Mesothelial cell of epicardium (in vitro differentiated cells): ENCODE results near the gene BMERB1. TPM values are rescaled to one million over a fixed set of nuclear protein-coding genes. Genes with fewer than 3 reads are reported as not detected.
"Not testable (repeated sequence)": the region's sequence is repeated elsewhere in the genome, so short reads cannot be mapped to it uniquely, and the experiment has no call there.

Experiments used
- DNase-seq, 2 experiments: peaks; one replicate each; pipeline ENCODE4 v3.0.0; 2021; ENCODE audit warnings: low spot score in 2 of 2; ENCODE audit not compliant: unreplicated experiment in 2 of 2
- H3K27ac Mint-ChIP-seq: 2 replicates; pipeline ENCODE4 v1.8.0; 2021; ENCODE audit warnings: mixed read lengths
- H3K27me3 Mint-ChIP-seq: 2 replicates; pipeline ENCODE4 v1.8.0; 2021; ENCODE audit warnings: low read depth, mixed read lengths
- H3K36me3 Mint-ChIP-seq: 2 replicates; pipeline ENCODE4 v1.8.0; 2021; ENCODE audit warnings: mixed read lengths
- H3K4me1 Mint-ChIP-seq: 2 replicates; pipeline ENCODE4 v1.8.0; 2021; ENCODE audit warnings: mixed read lengths
- H3K4me3 Mint-ChIP-seq: 2 replicates; pipeline ENCODE4 v1.8.0; 2021; ENCODE audit warnings: mild to moderate bottlenecking, moderate library complexity, mixed read lengths
- H3K9me3 Mint-ChIP-seq: 2 replicates; pipeline ENCODE4 v1.8.0; 2021; ENCODE audit warnings: mixed read lengths
- total RNA-seq: library from RNA; stranded (reverse); gene quantifications from 3 replicates; pipeline ENCODE4 v1.2.1, GENCODE V29; 2021
- TF ChIP-seq, protein P1 (sequence below): fragments of 200-600 bp; sonication (generic); IDR thresholded peaks from one replicate; pipeline ENCODE4 v1.5.0; 2021; ENCODE audit warnings: antibody characterized with exemption; ENCODE audit not compliant: unreplicated experiment

Gene BMERB1
- total RNA-seq, 1 donor from 2014 or later, result 3.9 TPM

DNA sequence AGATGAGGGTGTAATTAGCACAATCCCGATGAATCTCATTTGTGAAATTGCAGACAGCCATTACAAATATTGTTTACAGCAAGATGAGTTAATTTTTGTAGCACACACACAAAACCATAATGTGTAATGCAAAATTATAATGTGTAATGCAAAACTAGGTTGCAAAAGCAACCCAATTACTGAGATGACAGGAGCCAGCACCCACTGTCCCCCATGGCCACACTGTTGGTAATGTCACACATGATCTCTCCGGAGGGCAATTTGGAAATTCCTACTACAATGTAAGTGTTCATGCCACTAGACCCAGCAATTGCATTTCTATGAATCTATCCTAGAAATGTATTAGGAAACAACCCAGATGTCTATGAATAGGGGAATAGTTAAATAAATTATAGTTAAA lies 131.7 kb downstream of the BMERB1 start:
- Mint-ChIP-seq H3K27ac (no peak overlapping the region), H3K27me3 (no peaks in the 10 kb centered on the region), H3K4me1 (no peaks in the 10 kb centered on the region), H3K4me3 (no peak overlapping the region), H3K36me3 (no peaks in the 10 kb centered on the region), H3K9me3 (no peaks in the 10 kb centered on the region)
- TF ChIP-seq, protein P1, sequence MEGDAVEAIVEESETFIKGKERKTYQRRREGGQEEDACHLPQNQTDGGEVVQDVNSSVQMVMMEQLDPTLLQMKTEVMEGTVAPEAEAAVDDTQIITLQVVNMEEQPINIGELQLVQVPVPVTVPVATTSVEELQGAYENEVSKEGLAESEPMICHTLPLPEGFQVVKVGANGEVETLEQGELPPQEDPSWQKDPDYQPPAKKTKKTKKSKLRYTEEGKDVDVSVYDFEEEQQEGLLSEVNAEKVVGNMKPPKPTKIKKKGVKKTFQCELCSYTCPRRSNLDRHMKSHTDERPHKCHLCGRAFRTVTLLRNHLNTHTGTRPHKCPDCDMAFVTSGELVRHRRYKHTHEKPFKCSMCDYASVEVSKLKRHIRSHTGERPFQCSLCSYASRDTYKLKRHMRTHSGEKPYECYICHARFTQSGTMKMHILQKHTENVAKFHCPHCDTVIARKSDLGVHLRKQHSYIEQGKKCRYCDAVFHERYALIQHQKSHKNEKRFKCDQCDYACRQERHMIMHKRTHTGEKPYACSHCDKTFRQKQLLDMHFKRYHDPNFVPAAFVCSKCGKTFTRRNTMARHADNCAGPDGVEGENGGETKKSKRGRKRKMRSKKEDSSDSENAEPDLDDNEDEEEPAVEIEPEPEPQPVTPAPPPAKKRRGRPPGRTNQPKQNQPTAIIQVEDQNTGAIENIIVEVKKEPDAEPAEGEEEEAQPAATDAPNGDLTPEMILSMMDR, result no peak
- DNase-seq, result no peak

DNA sequence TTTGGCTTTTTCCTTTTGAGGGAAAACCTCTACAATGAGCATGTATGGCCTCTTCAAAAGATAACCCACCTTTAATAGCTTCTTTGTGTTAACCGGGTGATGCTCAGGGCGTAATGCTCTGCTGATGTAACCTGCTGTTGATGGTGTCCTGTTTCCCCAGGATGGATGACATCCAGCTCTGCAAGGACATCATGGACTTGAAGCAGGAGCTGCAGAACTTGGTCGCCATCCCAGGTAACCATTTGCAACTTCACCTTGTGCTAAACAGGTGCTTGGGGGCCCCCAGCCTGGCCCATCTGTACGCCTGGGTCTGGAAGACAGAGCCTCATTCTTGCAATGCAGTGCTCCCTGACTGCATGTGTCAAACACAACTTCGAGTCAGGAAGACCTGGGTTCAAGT lies 133.4 kb downstream of the BMERB1 start:
- no peak overlapping the region for H3K27ac Mint-ChIP-seq
- H3K36me3 Mint-ChIP-seq, result no peaks in the 10 kb centered on the region
- no peaks in the 10 kb centered on the region for H3K4me1 Mint-ChIP-seq
- no peak overlapping the region for H3K4me3 Mint-ChIP-seq
- no peaks in the 10 kb centered on the region for H3K27me3 Mint-ChIP-seq
- DNase-seq, result no peak
- H3K9me3 Mint-ChIP-seq, result no peaks in the 10 kb centered on the region
- TF ChIP-seq, protein P1, result no peak

DNA sequence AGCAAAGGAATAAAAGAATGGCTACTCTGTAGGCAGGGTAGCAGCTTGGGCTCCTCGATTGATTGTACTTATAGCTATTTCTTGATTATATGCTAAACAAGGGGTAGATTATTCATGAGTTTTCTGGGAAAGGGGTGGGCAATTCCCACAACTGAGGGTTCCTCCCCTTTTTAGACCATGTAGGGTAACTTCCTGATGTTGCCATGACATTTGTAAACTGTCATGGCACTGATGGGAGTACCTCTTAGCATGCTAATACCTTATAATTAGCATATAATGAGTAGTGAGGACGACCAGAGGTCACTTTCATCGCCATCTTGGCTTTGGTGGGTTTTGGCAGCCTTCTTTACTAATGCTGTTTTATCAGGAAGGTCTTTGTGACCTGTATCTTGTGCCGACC lies 136.3 kb downstream of the BMERB1 start:
- H3K4me3 Mint-ChIP-seq, H3K36me3 Mint-ChIP-seq, DNase-seq, H3K27ac Mint-ChIP-seq, H3K27me3 Mint-ChIP-seq, H3K9me3 Mint-ChIP-seq, H3K4me1 Mint-ChIP-seq: not testable (repeated sequence)

DNA sequence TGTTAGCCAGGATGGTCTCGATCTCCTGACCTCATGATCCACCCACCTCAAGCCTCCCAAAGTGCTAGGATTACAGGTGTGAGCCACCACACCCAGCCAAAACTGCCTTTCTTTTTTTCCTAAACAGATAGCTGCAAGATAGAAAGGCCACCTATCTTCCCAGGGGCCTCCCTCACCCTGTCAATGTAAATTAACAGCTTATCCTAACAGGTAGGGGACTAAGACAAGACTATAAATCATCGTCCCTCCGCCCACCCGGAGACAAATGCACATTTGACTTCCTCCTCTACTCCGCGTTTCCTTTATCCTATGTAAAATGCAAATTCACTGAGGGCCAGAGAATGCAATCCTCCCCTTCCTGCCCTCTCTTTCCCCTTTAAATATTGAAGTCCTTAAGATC lies 137.2 kb downstream of the BMERB1 start:
- TF ChIP-seq, protein P1, result no peak
- Mint-ChIP-seq H3K27me3 (no peaks in the 10 kb centered on the region), H3K27ac (no peak overlapping the region), H3K4me3 (no peak overlapping the region), H3K36me3 (no peaks in the 10 kb centered on the region), H3K9me3 (no peaks in the 10 kb centered on the region), H3K4me1 (no peaks in the 10 kb centered on the region)
- DNase-seq, result no peak

DNA sequence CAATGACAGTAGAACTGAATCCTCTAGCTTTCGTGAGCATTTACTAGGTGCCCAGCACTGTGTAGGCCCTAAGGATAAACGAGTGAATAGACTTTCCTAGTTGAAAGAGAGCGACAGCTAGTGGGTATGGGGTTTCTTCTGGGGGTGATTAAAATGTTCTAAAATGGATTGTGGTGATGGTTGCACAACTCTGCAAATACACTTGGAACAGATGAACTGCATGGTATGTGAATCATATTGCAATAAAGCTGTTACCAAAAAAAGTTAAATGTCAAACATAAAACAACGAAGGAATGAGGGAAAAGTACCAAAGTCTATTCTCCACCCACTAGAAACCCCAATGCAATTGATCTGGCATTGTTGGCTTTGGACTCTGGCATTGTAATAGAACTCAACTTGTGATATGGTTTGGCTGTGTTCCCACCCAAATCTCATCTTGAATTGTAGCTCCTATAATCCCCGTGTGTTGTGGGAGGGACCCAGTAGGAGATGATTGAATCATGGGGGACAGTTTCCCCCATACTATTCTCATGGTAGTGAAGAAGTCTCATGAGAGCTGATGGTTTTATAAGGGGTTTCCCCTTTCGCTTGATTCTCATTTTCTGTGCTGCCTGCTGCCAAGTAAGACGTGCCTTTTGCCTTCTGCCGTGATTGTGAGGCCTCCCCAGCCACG lies 138.1 kb downstream of the BMERB1 start:
- H3K4me3 Mint-ChIP-seq, result no peak overlapping the region
- DNase-seq, result no peak
- no peaks in the 10 kb centered on the region for H3K36me3 Mint-ChIP-seq
- TF ChIP-seq, protein P1, result no peak
- no peaks in the 10 kb centered on the region for H3K4me1 Mint-ChIP-seq
- no peak overlapping the region for H3K27ac Mint-ChIP-seq
- no peaks in the 10 kb centered on the region for H3K27me3 Mint-ChIP-seq
- H3K9me3 Mint-ChIP-seq, result peaks cover 4% of the 10 kb centered on the region

DNA sequence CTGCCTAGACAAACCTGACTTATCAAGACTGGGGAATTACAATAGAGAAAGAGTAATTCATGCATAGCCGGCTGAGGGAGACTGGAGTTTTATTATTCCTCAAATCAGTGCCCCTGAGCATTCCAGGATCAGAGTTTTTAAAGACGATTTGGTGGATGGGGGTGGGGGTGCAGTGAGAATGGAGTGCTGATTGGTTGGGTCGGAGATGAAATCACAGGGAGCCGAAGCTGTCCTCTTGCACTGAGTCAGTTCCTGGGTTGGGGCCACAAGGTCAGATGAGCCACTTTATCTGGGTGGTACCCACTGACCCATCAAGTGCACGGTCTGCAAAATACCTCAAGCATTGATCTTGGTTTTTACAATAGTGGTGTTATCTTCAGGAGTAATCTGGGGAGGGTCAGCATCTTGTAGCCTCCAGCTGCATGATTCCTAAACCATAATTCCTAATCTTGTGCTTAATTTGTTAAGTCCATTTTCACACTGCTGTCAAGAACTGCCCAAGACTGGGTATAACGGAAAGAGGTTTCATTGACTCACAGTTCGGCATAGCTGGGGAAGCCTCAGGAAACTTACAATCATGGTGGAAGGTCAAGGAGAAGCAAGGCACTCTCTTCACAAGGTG lies 139.0 kb downstream of the BMERB1 start:
- no peak overlapping the region for H3K4me3 Mint-ChIP-seq
- peaks cover 3% of the 10 kb centered on the region for H3K27me3 Mint-ChIP-seq
- H3K4me1 Mint-ChIP-seq, result no peaks in the 10 kb centered on the region
- DNase-seq, result no peak
- no peak overlapping the region for H3K27ac Mint-ChIP-seq
- H3K9me3 Mint-ChIP-seq, result peaks cover 6% of the 10 kb centered on the region
- TF ChIP-seq, protein P1, result no peak
- no peaks in the 10 kb centered on the region for H3K36me3 Mint-ChIP-seq

DNA sequence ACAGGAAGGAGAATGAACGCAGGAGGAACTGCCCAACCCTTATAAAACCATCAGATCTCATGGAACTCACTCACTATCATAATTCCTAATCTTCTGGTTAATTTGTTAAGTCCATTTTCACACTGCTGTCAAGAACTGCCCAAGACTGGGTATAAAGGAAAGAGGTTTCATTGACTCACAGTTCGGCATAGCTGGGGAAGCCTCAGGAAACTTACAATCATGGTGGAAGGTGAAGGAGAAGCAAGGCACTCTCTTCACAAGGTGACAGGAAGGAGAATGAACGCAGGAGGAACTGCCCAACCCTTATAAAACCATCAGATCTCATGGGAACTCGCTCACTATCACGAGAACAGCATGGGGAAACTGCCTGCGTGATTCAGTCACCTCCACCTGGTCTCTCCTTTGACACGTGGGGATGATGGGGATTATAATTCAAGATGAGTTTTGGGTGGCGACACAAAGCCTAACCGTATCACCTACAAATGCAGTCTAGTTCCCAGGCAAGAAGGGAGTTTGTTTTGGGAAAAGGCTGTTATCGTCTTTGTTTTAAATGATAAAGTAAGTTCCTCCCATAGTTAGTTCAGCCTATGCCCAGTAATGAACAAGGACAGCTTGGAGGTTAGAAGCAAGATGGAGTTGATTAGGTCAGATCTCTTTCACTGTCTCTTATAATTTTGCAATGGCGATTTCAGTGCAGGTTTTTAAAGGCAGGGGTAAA lies 139.7 kb downstream of the BMERB1 start:
- H3K27me3 Mint-ChIP-seq, DNase-seq, H3K36me3 Mint-ChIP-seq, H3K27ac Mint-ChIP-seq, H3K9me3 Mint-ChIP-seq, H3K4me3 Mint-ChIP-seq, H3K4me1 Mint-ChIP-seq: not testable (repeated sequence)
